SK-MEL-5 (cell line): ENCODE data around the gene CRYBG1. TPM values are rescaled to one million over a fixed set of nuclear protein-coding genes. Genes with fewer than 3 reads are reported as not detected.

Experiments
- DNase-seq: peaks from one replicate; pipeline ENCODE4 v3.0.0-alpha.2; 2016; ENCODE audit warnings: low read depth, low spot score
- in situ Hi-C: cut with HindIII; loops from 2 replicates; pipeline ENCODE4 v1.10.0; 2016; ENCODE audit warnings: low sequenced_read_pairs, high pct_unique_total_duplicates, low pct_unique_long_range_greater_than_20kb
- total RNA-seq: library from RNA; depleted of rRNA; stranded (reverse); fragments of >200 nt; shearing (Covaris generic); gene quantifications from 2 replicates; pipeline ENCODE4 v1.2.3, GENCODE V29; 2014

CRYBG1 gene
- total RNA-seq, 1 experiment from 2014 or later = 0.05 TPM

GRCh38 chr6:106411056-106411455 lies 50.5 kb downstream of the CRYBG1 start:
- in situ Hi-C loops = no loop called here

DNA sequence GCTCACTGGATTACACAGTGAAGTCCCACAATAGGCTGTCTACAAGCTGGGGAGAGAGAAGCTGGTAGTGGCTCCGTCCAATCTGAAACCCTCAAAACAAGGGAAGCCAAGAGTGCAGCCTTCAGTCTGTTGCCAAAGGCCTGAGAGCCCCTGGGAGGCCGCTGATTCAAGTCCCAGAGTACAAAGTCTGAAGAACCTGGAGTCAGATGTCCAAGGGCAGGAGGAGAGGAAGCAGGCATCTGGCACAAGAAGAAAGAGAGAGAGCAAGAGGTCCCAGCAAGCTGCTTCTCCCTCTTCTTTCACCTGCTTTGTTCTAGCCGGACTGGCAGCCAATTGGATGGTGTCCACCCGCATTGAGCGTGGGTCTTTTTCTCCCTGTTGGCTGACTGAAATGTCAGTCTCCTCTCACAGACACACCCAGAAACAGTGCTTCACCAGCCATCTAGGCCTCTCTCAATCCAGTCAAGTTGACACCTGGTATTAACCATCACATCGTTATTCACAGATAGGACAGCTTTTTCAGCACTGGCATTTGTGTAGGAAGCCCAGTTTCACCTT lies 51.2 kb downstream of the CRYBG1 start:
- DNase-seq = peak; percentile 4
- in situ Hi-C loops = no loop called here

More at GRCh38 chr6:106411056-106411455, 50.5 kb downstream of the CRYBG1 start:
- DNase-seq = no peak

GRCh38 chr6:106413016-106413415 lies 52.5 kb downstream of the CRYBG1 start:
- in situ Hi-C loops = no loop called here
- DNase-seq = no peak

- in situ Hi-C loops = no loop called here
- DNase-seq = no peak
These were observed 53.2 kb downstream of the CRYBG1 start for GRCh38 chr6:106413722-106414121.

DNA sequence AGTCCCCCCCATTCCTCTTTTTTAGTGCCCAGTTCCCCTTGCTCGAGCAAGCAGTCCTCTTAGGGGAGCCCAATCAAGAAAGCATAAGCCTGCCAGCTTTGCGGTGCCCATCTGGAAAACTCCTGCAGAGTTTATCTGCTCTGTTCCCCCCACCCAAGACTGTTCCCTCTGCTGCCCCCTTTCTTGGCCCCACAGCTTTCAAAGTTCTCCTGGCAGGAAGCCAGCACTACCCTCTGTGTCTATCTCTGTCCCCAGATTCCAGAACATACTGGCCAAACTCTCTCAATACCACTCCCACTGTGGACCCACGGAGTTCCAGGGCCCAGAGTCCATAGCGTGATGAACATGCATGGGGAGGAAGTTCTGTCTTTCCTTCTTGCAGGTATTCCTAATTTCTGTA lies 55.4 kb downstream of the CRYBG1 start:
- in situ Hi-C loops = no loop called here
- DNase-seq = no peak

DNA sequence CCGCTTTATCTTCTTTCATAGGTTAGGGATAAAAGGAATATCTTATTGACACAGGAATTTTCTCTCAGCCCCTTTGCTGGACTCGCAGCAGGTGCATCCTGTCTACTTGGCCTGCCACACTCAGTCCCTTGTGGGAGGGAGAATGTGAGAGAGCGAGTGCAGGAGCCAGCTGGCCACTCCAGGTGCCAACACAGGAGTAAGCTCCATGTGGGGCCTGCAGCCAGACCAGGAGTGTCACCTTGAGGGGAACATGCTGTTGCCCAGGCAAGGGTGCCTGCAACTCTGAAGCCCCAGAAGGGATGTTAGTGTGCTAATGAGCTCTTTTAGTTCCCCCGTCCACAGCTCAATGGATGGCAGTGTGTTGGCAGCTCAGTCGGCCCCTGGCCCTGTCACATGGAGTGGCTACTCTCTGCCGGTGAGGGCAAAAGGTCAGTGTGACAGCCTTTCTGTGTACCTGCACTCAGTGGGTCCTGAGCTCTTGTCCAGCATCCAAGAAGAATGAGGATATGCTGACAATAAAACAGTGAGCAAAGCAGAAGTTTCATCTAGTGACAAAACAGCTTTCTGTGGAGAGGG lies 57.1 kb downstream of the CRYBG1 start:
- no peak for DNase-seq
- in situ Hi-C loops = no loop called here

DNA sequence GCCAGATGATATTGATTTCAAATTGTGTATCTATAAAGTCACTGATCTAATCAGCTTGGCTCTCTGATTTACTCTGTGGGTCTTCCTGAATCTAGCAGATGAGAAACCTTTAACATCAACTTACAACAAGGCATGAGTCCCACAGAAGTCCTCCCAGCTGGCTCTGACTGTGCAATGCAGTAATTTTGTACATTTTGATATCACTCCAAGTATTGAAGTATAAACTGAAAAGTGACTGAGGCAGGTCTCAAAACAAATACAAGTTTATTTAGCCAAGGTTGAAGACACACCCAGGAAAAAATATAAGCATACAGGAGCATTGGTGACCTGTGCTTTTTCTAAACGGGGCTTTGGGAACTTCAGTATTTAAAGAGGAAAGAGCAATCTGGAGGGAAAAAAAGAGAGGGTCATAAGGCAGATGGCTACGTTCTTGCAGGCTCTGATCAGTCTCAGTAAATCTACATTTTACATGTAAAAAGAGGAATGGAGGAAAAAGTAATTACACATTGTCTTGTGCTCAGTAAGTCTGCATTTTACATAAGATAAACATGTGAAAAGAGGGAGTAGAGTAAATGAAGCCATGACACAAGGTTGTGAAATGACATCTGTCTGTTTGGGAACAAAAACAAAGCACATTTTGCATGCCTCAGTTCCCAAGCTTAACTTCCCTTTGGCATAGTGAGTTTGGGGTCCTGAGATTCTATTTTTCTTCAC lies 59.5 kb downstream of the CRYBG1 start:
- no peak for DNase-seq
- in situ Hi-C loops = no loop called here

GRCh38 chr6:106421496-106421895 lies 61.0 kb downstream of the CRYBG1 start:
- no peak for DNase-seq
- in situ Hi-C loops = no loop called here

- in situ Hi-C loops = no loop called here
- DNase-seq = no peak
These were observed 62.0 kb downstream of the CRYBG1 start for GRCh38 chr6:106422534-106422933.

DNA sequence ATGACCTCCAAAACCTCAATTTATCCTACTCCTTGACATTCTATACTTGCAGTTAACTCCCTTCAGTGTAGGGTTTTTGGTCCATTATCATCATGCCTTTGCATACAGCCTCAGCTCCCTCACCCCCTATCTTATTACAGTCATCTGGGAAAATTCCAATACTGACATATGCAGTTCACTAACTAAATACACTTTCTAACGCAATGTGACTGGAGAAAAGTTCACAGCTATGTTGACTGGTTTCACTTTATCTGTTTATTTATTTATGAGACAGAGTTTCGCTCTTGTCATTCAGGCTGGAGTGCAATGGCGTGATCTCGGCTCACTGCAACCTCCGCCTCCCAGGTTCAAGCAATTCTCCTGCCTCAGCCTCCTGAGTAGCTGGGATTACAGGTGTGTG lies 64.9 kb downstream of the CRYBG1 start:
- DNase-seq = no peak
- in situ Hi-C loops = no loop called here

GRCh38 chr6:106426250-106426970 lies 65.9 kb downstream of the CRYBG1 start:
- no peak for DNase-seq
- in situ Hi-C loops = no loop called here

- in situ Hi-C loops = no loop called here
- no peak for DNase-seq
These were observed 69.9 kb downstream of the CRYBG1 start for GRCh38 chr6:106430466-106430865.

- no peak for DNase-seq
- in situ Hi-C loops = no loop called here
These were observed 70.9 kb downstream of the CRYBG1 start for GRCh38 chr6:106431405-106431804.

- in situ Hi-C loops = no loop called here
- no peak for DNase-seq
These were observed 71.5 kb downstream of the CRYBG1 start for GRCh38 chr6:106431972-106432371.

DNA sequence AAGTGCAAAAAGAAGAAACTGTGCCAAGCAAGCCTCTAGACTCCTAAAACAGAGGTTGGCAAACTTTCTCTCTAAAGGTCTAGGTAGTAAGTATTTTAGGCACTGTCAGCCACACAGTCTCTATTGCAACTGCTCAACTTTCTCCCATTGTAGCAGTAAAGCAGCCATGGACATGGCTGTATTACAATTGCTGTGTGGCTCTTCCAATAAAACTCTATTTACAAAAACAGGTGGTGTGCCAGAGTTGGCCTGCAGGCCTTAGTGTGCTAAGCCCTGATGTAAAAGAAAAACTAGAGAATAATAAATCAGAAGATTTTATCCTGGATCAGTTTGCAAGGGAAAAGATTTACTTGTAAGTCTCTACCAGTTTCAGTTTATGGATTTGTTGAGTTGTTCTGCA lies 74.0 kb downstream of the CRYBG1 start:
- no peak for DNase-seq
- in situ Hi-C loops = no loop called here

- in situ Hi-C loops = no loop called here
- no peak for DNase-seq
These were observed 78.9 kb downstream of the CRYBG1 start for GRCh38 chr6:106439459-106439858.

DNA sequence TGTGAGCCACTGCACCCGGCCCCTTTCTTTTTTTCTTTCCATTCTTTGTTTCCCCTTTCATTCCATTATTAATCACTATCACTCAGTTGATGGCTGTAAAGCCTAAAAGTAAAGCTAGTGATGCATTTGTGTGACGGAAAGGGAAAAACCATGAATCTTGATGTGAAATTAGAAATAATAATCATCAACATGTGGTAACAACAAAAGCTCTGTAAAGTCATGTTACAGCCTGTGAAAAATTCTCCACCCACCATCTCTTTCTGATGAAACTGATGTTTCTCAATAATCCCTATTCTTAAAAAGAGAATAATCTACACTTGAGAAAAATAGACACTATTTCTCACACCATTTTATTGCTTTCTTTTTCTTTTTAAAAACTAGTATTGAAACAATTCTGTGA lies 80.0 kb downstream of the CRYBG1 start:
- DNase-seq = no peak
- in situ Hi-C loops = loop anchor here (10.0 kb wide), 1 partner anchor 114 kb away; no protein-coding TSS in a partner anchor

DNA sequence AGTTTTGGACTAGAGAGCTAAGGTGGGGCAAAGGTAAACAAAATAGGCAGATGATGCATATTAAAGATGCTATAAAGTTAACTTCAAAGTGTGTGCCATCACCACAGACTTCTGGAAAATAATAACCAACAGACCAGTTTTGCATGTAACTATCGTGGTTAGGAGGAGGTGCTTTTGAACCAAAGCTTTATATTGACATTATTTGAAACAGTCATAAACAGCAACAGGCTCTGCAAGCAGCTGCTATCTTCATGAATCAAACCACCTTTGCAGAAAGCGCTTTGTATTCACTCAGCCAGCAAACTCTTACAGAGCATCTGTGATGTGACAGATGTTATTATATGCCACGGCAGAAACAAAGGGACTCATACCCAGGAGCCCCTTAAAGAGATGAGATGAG lies 81.9 kb downstream of the CRYBG1 start:
- DNase-seq = no peak
- in situ Hi-C loops = loop anchor here (10.0 kb wide), 1 partner anchor 112 kb away; no protein-coding TSS in a partner anchor
